Subcutaneous adipose tissue (tissue), 4 donors: ENCODE measurements around the gene COA3. TPM values are rescaled to one million over a fixed set of nuclear protein-coding genes. Genes with fewer than 3 reads are reported as not detected.

ENCODE experiments used
- CTCF ChIP-seq: fragments of 450-650 bp; IDR thresholded peaks from one replicate; pipeline ENCODE4 v1.5.1; 2016; ENCODE audit warnings: low read depth, mild to moderate bottlenecking, control low read depth, antibody characterized with exemption, moderate library complexity
- total RNA-seq, 4 donors: library from RNA; depleted of rRNA; stranded (reverse); fragments of >200 nt; gene quantifications; one replicate each; pipeline ENCODE4 v1.1.0, GENCODE V29; 2016

Gene COA3
- total RNA-seq, 4 donors from 2014 or later = 51.8 to 76.6 (median 60.4) TPM

GRCh38 chr17:42780851-42781638 is 17.5 kb downstream of the COA3 start:
- TF ChIP-seq CTCF = no peak

- TF ChIP-seq CTCF = no peak
Measured at GRCh38 chr17:42779936-42780850, 18.3 kb downstream of the COA3 start, which contains the start of gene WNK4. WNK4 (plus strand) TSS chr17:42780610; CDS start chr17:42780699, 89 bp downstream.

- no peak for TF ChIP-seq CTCF
Measured at GRCh38 chr17:42779304-42779935, 19.1 kb downstream of the COA3 start.

- no peak for TF ChIP-seq CTCF
Measured at GRCh38 chr17:42778570-42778969, 19.9 kb downstream of the COA3 start.

- no peak for TF ChIP-seq CTCF
Measured at GRCh38 chr17:42775534-42776098, 22.9 kb downstream of the COA3 start.

GRCh38 chr17:42774066-42774745 is 24.3 kb downstream of the COA3 start:
- TF ChIP-seq CTCF = no peak
